OCI-M2 (cell line): ENCODE data around the gene RNF213.
"Not testable (repeated sequence)": the region's sequence is repeated elsewhere in the genome, so short reads cannot be mapped to it uniquely, and the experiment has no call there.

Experiments used
- DNase-seq: peaks from one replicate; lab custom pipeline; 2025; ENCODE audit not compliant: unreplicated experiment; lab: John Stamatoyannopoulos, UW

Gene RNF213

GRCh38 chr17:80223838-80224497 is 36.7 kb upstream of the RNF213 start:
- DNase-seq: no peak

DNA sequence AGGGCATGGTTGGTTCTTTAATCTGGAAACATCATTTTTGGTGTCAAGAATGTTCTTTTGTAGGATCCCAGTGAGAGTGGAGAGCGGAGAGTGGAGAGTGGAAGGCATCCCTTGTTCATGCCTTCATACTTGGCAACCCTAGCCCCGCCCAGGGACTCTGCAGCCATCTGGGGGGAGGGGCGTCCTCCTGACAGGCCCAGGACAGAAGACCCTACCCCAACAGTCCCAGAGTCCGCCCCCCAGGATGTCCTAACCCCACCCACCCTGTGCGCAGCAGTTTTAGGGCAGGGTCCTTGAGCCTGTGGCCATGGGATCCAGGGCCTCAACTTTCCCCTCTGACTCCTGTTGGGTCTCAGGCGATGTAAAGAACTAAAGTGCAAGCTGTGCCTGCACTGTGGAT is 36.0 kb upstream of the RNF213 start:
- no peak for DNase-seq

DNA sequence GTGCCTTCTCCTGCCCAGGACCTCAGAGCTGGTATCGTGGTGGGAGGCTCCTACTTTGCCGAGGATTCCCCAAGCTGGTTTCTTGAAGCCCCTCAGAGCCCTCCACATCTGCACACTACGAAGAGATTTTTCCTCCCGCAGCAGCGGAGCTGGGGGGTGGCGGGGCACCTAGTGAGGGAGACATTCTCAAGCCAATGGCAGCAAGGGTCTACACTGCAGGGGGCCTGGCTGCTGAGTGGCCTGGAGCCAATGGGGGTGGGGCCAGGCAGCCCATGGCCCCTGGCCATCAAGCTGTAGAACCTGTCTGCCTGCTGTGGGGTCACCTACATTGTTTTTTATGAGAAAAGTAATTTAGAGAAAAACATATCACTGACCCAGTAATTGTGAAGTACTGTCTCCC is 35.4 kb upstream of the RNF213 start:
- no peak for DNase-seq

DNA sequence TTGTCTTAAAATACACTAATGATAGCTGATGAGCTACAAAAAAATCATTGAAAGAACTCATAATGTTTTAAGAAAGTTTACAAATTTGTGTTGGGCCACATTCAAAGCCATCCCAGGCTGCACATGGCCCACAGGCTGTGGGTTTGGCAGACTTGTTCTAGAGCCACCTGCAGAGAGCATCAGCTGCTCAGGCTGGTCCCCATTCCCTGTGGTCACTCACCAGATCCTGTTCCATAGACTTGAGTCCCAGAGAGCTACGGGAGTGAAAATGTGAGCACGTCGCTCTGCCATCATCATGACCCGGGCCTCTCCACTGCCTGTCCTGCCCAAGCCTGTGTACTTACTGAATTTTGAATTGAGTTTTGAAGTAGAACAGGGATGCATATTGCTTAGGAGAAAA is 33.5 kb upstream of the RNF213 start:
- DNase-seq: no peak

GRCh38 chr17:80227666-80228065 is 33.0 kb upstream of the RNF213 start:
- DNase-seq: no peak

GRCh38 chr17:80228477-80228876 is 32.2 kb upstream of the RNF213 start:
- no peak for DNase-seq

- no peak for DNase-seq
Measured at GRCh38 chr17:80229011-80229410, 31.6 kb upstream of the RNF213 start.

DNA sequence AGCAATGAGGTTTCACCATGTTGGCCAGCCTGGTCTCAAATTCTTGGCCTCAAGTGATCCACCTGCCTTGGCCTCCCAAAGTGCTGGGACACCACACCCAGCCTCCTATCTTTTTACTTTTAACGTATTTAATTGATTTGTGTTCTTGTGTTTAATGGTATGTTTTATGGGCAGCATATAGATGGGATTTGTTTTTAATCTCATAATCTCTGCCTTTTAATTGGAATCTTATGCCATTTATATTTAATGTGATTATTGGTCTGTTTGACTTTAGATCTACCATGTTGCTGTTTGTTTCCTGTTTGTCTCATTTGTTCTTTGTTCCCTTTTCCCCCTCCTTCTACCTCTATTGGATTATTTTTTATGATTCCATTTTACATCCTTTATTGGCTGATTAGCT is 28.2 kb upstream of the RNF213 start:
- DNase-seq: no peak

DNA sequence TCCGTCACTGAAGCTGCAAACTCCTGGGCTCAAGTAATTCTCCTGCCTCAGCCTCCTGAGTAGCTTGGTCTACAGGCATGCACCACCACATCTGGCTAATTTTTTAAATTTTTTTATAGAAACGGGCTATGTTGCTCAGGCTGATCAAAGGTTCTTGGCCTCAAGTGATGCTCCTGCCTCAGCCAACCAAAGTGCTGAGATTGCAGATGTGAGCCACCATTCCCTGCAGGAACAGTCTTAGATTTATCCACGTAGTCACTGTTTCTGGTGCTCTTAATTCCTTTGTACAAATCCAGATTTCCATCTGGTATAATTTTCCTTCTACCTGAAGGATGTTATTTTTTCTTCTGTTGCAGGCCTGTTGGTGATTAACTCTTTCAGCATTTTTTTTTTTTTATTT is 27.4 kb upstream of the RNF213 start:
- no peak for DNase-seq

- no peak for DNase-seq
Measured at GRCh38 chr17:80236911-80237310, 23.7 kb upstream of the RNF213 start.

- no peak for DNase-seq
Measured at GRCh38 chr17:80237386-80237785, 23.3 kb upstream of the RNF213 start.

GRCh38 chr17:80242505-80242904 is 18.1 kb upstream of the RNF213 start:
- DNase-seq: no peak

- no peak for DNase-seq
Measured at GRCh38 chr17:80243526-80244433, 16.9 kb upstream of the RNF213 start.

GRCh38 chr17:80244448-80244847 is 16.2 kb upstream of the RNF213 start:
- not testable (repeated sequence) for DNase-seq

GRCh38 chr17:80244871-80245509 is 15.7 kb upstream of the RNF213 start:
- no peak for DNase-seq

GRCh38 chr17:80245566-80246265 is 14.9 kb upstream of the RNF213 start:
- no peak for DNase-seq

DNA sequence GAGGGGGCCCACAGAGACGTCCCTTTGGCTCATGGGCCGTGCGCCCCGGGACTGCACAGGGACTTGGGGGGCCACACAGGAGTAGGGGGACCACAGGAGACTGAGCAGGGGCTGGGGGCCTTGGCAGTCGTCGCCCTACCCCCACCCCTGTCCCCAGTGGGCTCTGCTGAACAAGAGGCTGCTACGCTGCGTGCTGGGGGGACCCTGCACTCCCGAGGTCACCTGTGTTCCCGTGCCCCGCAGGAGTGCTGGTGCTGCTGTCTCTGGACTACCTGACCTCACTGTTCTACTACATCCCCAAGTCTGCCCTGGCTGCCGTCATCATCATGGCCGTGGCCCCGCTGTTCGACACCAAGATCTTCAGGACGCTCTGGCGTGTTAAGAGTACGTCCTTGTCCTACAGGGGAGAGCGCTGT is 14.4 kb upstream of the RNF213 start:
- no peak for DNase-seq

DNA sequence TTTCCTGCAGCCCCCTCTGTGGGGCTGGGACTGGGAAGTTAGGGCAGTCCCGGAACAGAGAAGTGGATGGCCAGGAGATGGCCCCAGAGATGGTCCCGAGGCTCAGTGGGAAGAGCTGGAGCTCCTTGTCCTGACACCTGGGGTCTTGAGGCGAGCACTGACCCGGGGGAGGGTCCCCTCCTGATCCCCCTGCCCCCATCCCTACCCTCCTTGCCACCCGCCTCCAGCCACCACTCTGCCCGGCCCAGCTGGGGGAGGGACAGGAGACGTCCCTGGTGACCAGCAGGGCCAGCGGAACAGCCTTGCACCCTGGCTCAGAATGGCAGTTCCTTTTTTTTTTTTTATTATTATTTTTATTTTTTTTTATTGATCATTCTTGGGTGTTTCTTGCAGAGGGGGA is 13.9 kb upstream of the RNF213 start:
- DNase-seq: no peak

DNA sequence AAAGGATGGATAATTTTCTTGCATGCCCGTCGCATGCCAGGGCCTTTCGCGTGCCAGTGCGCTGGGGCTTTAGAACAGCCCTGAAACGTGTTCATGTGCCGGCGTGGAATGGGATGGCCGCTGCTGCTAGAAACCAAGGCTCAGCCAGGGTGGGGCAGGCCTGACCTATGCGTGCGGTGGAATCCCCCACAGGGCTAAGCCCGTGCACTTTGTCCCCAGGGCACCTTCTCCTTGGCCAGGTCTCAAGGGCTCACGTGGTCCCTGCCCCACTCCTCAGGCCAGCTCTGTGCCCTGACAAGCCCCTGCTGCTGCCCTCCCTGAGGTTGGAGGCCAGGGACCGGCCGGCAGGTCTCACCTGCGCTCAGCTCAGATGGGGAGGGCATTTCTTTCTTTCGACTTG is 13.1 kb upstream of the RNF213 start:
- DNase-seq: no peak

DNA sequence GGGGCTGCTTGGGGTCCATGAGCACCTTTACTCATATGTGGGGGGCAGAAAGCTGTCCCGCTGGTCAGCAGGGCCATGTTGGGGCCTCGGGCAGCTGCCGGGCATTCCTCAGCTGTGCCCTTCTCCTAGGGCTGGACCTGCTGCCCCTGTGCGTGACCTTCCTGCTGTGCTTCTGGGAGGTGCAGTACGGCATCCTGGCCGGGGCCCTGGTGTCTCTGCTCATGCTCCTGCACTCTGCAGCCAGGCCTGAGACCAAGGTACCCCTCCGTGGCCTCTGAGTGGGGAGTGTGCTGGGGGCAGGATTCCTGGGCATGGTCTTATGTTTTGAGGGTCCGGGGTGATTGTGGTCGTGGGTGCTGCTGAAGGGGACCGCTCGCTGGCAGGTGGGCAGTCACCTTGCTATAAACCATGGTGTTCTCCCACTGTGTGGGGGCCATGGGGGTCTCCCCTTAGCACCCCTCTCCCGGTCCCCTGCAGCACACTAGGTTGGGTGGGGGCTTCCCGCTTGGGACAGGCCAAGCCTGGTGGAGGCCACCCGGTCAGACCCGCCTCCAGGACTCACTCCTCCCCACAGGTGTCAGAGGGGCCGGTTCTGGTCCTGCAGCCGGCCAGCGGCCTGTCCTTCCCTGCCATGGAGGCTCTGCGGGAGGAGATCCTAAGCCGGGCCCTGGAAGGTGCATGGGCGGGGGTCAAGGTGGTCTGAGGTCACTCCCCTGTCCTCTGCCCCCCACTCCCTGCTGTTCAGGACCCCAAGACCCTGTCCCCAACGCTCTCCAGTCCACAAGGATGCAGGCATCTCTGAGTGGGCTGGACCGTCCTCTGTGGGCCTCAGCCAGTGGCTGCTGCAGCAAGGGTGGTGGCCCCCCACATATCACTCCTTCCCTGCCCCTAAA is 12.4 kb upstream of the RNF213 start:
- DNase-seq: no peak
